ENCODE results near the gene STIM2.

GRCh38 chr4:26962720-26963119 is 102.1 kb downstream of the STIM2 start:
- no peak for TF ChIP-seq FOXM1 (IDR thresholded peaks at IDR 0.05; ENCODE audit: borderline replicate concordance)
- TF ChIP-seq FOXA1 (IDR thresholded peaks at IDR 0.05): no peak
- TF ChIP-seq ZNF384 (IDR thresholded peaks at IDR 0.05): no peak
- no peak for TF ChIP-seq BHLHE40 (IDR thresholded peaks at IDR 0.05; ENCODE audit: borderline replicate concordance)
- TF ChIP-seq ELF4 (IDR thresholded peaks at IDR 0.05): no peak
